Naive thymus-derived CD8-positive, alpha-beta T cell (primary cell): ENCODE results near the gene ADAMTS6. TPM values are rescaled to one million over a fixed set of nuclear protein-coding genes. Genes with fewer than 3 reads are reported as not detected.

Experiments used
- ATAC-seq, 2 donors: fragments of 150-1000 bp; cut with Tn5 transposase in 1 of 2; sonication (Bioruptor Pico), chemical (Tn5 transposase) in 1 of 2; 1 replicate in 1 of 2; 2 replicates in 1 of 2; pipeline ENCODE4 v1.10.0; 2021; ENCODE audit warnings: mild to moderate bottlenecking in 2 of 2, moderate library complexity in 2 of 2
- POLR2A ChIA-PET: fragments of 350-600 bp; sonication (Branson Sonifier 250); formaldehyde crosslinking; loops from one replicate; lab custom pipeline; 2021; ENCODE audit warnings: antibody characterized with exemption; lab: Charles Lee
- DNase-seq, 10 donors: peaks; one replicate each; pipeline versions ENCODE4 v3.0.0 to v3.0.0-alpha.2; 2020 to 2022
- H3K27ac Mint-ChIP-seq, 10 donors: one replicate each; pipeline ENCODE4 v1.8.0; 2020 to 2022; ENCODE audit warnings: mild to moderate bottlenecking in 10 of 10, mixed read lengths in 10 of 10, moderate library complexity in 4 of 10, inconsistent platforms in 1 of 10
- H3K27me3 Mint-ChIP-seq, 5 donors: one replicate each; pipeline ENCODE4 v1.8.0; 2021 to 2022; ENCODE audit warnings: mixed read lengths in 5 of 5
- H3K36me3 Mint-ChIP-seq, 3 donors: one replicate each; pipeline ENCODE4 v1.8.0; 2020 to 2022; ENCODE audit warnings: mixed read lengths in 3 of 3, mild to moderate bottlenecking in 2 of 3, inconsistent platforms in 1 of 3
- H3K4me1 Mint-ChIP-seq, 4 donors: one replicate each; pipeline ENCODE4 v1.8.0; 2021 to 2022; ENCODE audit warnings: mixed read lengths in 4 of 4
- H3K4me3 Mint-ChIP-seq, 10 donors: one replicate each; pipeline ENCODE4 v1.8.0; 2020 to 2022; ENCODE audit warnings: mild to moderate bottlenecking in 10 of 10, mixed read lengths in 10 of 10, moderate library complexity in 6 of 10, inconsistent platforms in 1 of 10
- H3K9me3 Mint-ChIP-seq, 9 donors: one replicate each; pipeline ENCODE4 v1.8.0; 2020 to 2022; ENCODE audit warnings: mixed read lengths in 9 of 9, mild to moderate bottlenecking in 3 of 9, inconsistent platforms in 1 of 9, moderate library complexity in 1 of 9
- polyA plus RNA-seq, 3 donors: library from polyadenylated mRNA; unstranded; fragments of 300-500 nt; fragmentation: Illumina TruSeq; gene quantifications; one replicate each; pipeline ENCODE4 v1.2.3, GENCODE V29; 2021
- total RNA-seq, 8 experiments: library from RNA in 2 of 8; stranded (reverse) in 2 of 8; gene quantifications; one replicate each; pipeline ENCODE4 v1.2.3 and lab custom pipeline; 2021 to 2026

The ADAMTS6 gene
- total and polyA plus RNA-seq, 5 experiments from 2014 or later = 0.25 to 9.6 (median 0.66) TPM

- H3K4me3 Mint-ChIP-seq = no peak overlapping the region
- no peaks in the 10 kb centered on the region for H3K36me3 Mint-ChIP-seq
- POLR2A ChIA-PET = interaction anchor here (1.6 to 2.3 kb wide), 2 partner anchors 80 to 380 kb away, joined by 8 to 14 read pairs; partner anchors contain the start of genes CENPK and PPWD1
- H3K4me1 Mint-ChIP-seq = peaks cover 6 to 21% (median 9%) of the 10 kb centered on the region in 4 donors
- DNase-seq (peak in 4 of 10 donors; percentile 17 to 40 (median 27)), ATAC-seq (no peak)
- H3K27ac Mint-ChIP-seq = peak overlapping the region; percentile 90 to 99 (median 94)
- peaks cover 0 to 2% (median 0%) of the 10 kb centered on the region in 5 donors for H3K27me3 Mint-ChIP-seq
- H3K9me3 Mint-ChIP-seq = no peaks in the 10 kb centered on the region
Observed at GRCh38 chr5:65482736-65483545, 1.2 kb upstream of the ADAMTS6 start.

GRCh38 chr5:65482296-65482735, 596 bp upstream of the ADAMTS6 start:
- peaks cover 6 to 21% (median 9%) of the 10 kb centered on the region in 4 donors for H3K4me1 Mint-ChIP-seq
- no peaks in the 10 kb centered on the region for H3K9me3 Mint-ChIP-seq
- DNase-seq (no peak), ATAC-seq (peak; percentile 21 to 26)
- H3K36me3 Mint-ChIP-seq = no peaks in the 10 kb centered on the region
- peaks cover 0 to 2% (median 0%) of the 10 kb centered on the region in 5 donors for H3K27me3 Mint-ChIP-seq
- H3K4me3 Mint-ChIP-seq = no peak overlapping the region
- H3K27ac Mint-ChIP-seq = peak overlapping the region; percentile 90 to 99 (median 94)
- POLR2A ChIA-PET = interaction anchor here (0.5 to 2.3 kb wide), 3 partner anchors 81 to 379 kb away, joined by 3 to 14 read pairs (median 8); partner anchors contain the start of genes CENPK, PPWD1 and TRIM23

- peaks cover 0 to 2% (median 0%) of the 10 kb centered on the region in 5 donors for H3K27me3 Mint-ChIP-seq
- no peak for ATAC-seq
- H3K9me3 Mint-ChIP-seq = no peaks in the 10 kb centered on the region
- H3K4me1 Mint-ChIP-seq = peaks cover 6 to 21% (median 9%) of the 10 kb centered on the region in 4 donors
- H3K36me3 Mint-ChIP-seq = no peaks in the 10 kb centered on the region
- H3K4me3 Mint-ChIP-seq = no peak overlapping the region
- POLR2A ChIA-PET = interaction anchor here (0.9 to 2.3 kb wide), 3 partner anchors 82 to 378 kb away, joined by 3 to 14 read pairs (median 8); partner anchors contain the start of genes CENPK and PPWD1
- DNase-seq = peak in 1 of 10 donors; percentile 7
- H3K27ac Mint-ChIP-seq = peak overlapping the region; percentile 90 to 99 (median 94)
Observed at GRCh38 chr5:65481171-65481581, 544 bp downstream of the ADAMTS6 start.

- Mint-ChIP-seq H3K4me3 (no peak overlapping the region), H3K36me3 (no peaks in the 10 kb centered on the region), H3K27me3 (peaks cover 0 to 2% (median 0%) of the 10 kb centered on the region in 5 donors), H3K4me1 (peaks cover 8 to 21% (median 11%) of the 10 kb centered on the region in 4 donors), H3K9me3 (no peaks in the 10 kb centered on the region), H3K27ac (no peak overlapping the region)
- peak in 8 of 10 donors; percentile 16 to 61 (median 34) for DNase-seq
- peak; percentile 45 to 46 for ATAC-seq
- POLR2A ChIA-PET = interaction anchor here (0.7 to 1.9 kb wide), 3 partner anchors 231 to 377 kb away, joined by 3 to 9 read pairs (median 4); no protein-coding TSS in a partner anchor
Observed at GRCh38 chr5:65480306-65480865, 1.3 kb downstream of the ADAMTS6 start.

- POLR2A ChIA-PET = interaction anchor here (1.3 to 1.9 kb wide), 2 partner anchors 376 to 711 kb away, joined by 3 to 9 read pairs; partner anchors contain the start of genes CWC27 and SREK1IP1
- H3K4me3 Mint-ChIP-seq = no peak overlapping the region
- no peak for ATAC-seq
Observed at GRCh38 chr5:65479527-65479926, 2.2 kb downstream of the ADAMTS6 start.

GRCh38 chr5:65478336-65478735, 3.4 kb downstream of the ADAMTS6 start:
- ATAC-seq (no peak), DNase-seq (no peak)
- Mint-ChIP-seq H3K27me3 (peaks cover 0 to 2% (median 0%) of the 10 kb centered on the region in 5 donors), H3K4me3 (no peak overlapping the region), H3K27ac (no peak overlapping the region), H3K4me1 (peaks cover 6 to 19% (median 10%) of the 10 kb centered on the region in 4 donors), H3K36me3 (no peaks in the 10 kb centered on the region), H3K9me3 (no peaks in the 10 kb centered on the region)
- POLR2A ChIA-PET = interaction anchor here (1.3 to 1.9 kb wide), 2 partner anchors 375 to 710 kb away, joined by 3 to 9 read pairs; partner anchors contain the start of genes CWC27 and SREK1IP1

More at GRCh38 chr5:65479527-65479926, 2.2 kb downstream of the ADAMTS6 start:
- peaks cover 0 to 2% (median 0%) of the 10 kb centered on the region in 5 donors for H3K27me3 Mint-ChIP-seq
- peaks cover 8 to 21% (median 11%) of the 10 kb centered on the region in 4 donors for H3K4me1 Mint-ChIP-seq
- H3K36me3 Mint-ChIP-seq = no peaks in the 10 kb centered on the region
- no peak for DNase-seq
- no peak overlapping the region for H3K27ac Mint-ChIP-seq
- H3K9me3 Mint-ChIP-seq = no peaks in the 10 kb centered on the region

GRCh38 chr5:65475895-65476294, 5.8 kb downstream of the ADAMTS6 start:
- POLR2A ChIA-PET = no interaction called here
- Mint-ChIP-seq H3K9me3 (no peaks in the 10 kb centered on the region), H3K4me1 (peaks cover 0 to 7% (median 0%) of the 10 kb centered on the region in 4 donors), H3K27me3 (no peaks in the 10 kb centered on the region), H3K36me3 (no peaks in the 10 kb centered on the region), H3K27ac (peak overlapping the region in 2 of 10 donors; percentile 17 to 19), H3K4me3 (no peak overlapping the region)
- ATAC-seq (no peak), DNase-seq (no peak)

- POLR2A ChIA-PET = no interaction called here
- DNase-seq = no peak
- no peak for ATAC-seq
- Mint-ChIP-seq H3K27me3 (no peaks in the 10 kb centered on the region), H3K27ac (no peak overlapping the region), H3K36me3 (no peaks in the 10 kb centered on the region), H3K9me3 (no peaks in the 10 kb centered on the region), H3K4me3 (no peak overlapping the region), H3K4me1 (peaks cover 0 to 7% (median 0%) of the 10 kb centered on the region in 4 donors)
Observed at GRCh38 chr5:65475336-65475735, 6.4 kb downstream of the ADAMTS6 start.

GRCh38 chr5:65474130-65474711, 7.5 kb downstream of the ADAMTS6 start:
- H3K4me1 Mint-ChIP-seq = peaks cover 0 to 7% (median 0%) of the 10 kb centered on the region in 4 donors
- no peaks in the 10 kb centered on the region for H3K36me3 Mint-ChIP-seq
- ATAC-seq (no peak), DNase-seq (no peak)
- no peaks in the 10 kb centered on the region for H3K27me3 Mint-ChIP-seq
- POLR2A ChIA-PET = interaction anchor here (0.6 kb wide), 1 partner anchor 370 kb away, joined by 4 read pairs; no protein-coding TSS in a partner anchor
- no peaks in the 10 kb centered on the region for H3K9me3 Mint-ChIP-seq
- H3K27ac Mint-ChIP-seq = peak overlapping the region in 1 of 10 donors; percentile 58
- H3K4me3 Mint-ChIP-seq = no peak overlapping the region

- Mint-ChIP-seq H3K9me3 (no peaks in the 10 kb centered on the region), H3K4me1 (no peaks in the 10 kb centered on the region), H3K27ac (no peak overlapping the region), H3K36me3 (no peaks in the 10 kb centered on the region), H3K4me3 (no peak overlapping the region), H3K27me3 (peaks cover 0 to 2% (median 0%) of the 10 kb centered on the region in 5 donors)
- ATAC-seq = no peak
- DNase-seq = no peak
- POLR2A ChIA-PET = no interaction called here
Observed at GRCh38 chr5:65468633-65469032, 13.1 kb downstream of the ADAMTS6 start.

- no peaks in the 10 kb centered on the region for H3K9me3 Mint-ChIP-seq
- no peaks in the 10 kb centered on the region for H3K27me3 Mint-ChIP-seq
- POLR2A ChIA-PET = no interaction called here
- DNase-seq (no peak), ATAC-seq (no peak)
- no peaks in the 10 kb centered on the region for H3K4me1 Mint-ChIP-seq
- H3K4me3 Mint-ChIP-seq = no peak overlapping the region
- H3K27ac Mint-ChIP-seq = no peak overlapping the region
- H3K36me3 Mint-ChIP-seq = peaks cover 0 to 8% (median 3%) of the 10 kb centered on the region in 3 donors
Observed at GRCh38 chr5:65462139-65462705, 19.5 kb downstream of the ADAMTS6 start.

- Mint-ChIP-seq H3K4me3 (no peak overlapping the region), H3K36me3 (peaks cover 0 to 8% (median 3%) of the 10 kb centered on the region in 3 donors), H3K27me3 (no peaks in the 10 kb centered on the region), H3K9me3 (no peaks in the 10 kb centered on the region), H3K4me1 (no peaks in the 10 kb centered on the region), H3K27ac (no peak overlapping the region)
- ATAC-seq (no peak), DNase-seq (no peak)
- POLR2A ChIA-PET = no interaction called here
Observed at GRCh38 chr5:65461490-65461889, 20.2 kb downstream of the ADAMTS6 start.
